IPS-18c (cell line): ENCODE results near the gene CPN1.
A peak's percentile ranks its signal among the peaks of the same experiment; 100 is the strongest.

ENCODE experiments used
- H3K4me3 ChIP-seq: 2 replicates; pipeline ENCODE4 v1.7.0; 2013; ENCODE audit warnings: low read depth, mild to moderate bottlenecking, low read length, moderate library complexity; ENCODE audit not compliant: insufficient read depth
- H3K9me3 ChIP-seq: one replicate; pipeline ENCODE4 v1.6.1; 2013; ENCODE audit warnings: mild to moderate bottlenecking, low read length, moderate library complexity; ENCODE audit not compliant: control insufficient read depth, insufficient read depth

CPN1 gene

GRCh38 chr10:100009793-100010676 is 71.6 kb downstream of the CPN1 start, which contains the start of gene DNMBP:
DNMBP (minus strand) TSS chr10:100009947; CDS start chr10:99972124, 37,823 bp downstream.
- Histone ChIP-seq H3K9me3 (no peaks in the 10 kb centered on the region), H3K4me3 (peak within 1 kb of the TSS; percentile 63)

GRCh38 chr10:100009283-100009792 is 72.3 kb downstream of the CPN1 start:
- Histone ChIP-seq H3K9me3 (no peaks in the 10 kb centered on the region), H3K4me3 (peak overlapping the region; percentile 63)

DNA sequence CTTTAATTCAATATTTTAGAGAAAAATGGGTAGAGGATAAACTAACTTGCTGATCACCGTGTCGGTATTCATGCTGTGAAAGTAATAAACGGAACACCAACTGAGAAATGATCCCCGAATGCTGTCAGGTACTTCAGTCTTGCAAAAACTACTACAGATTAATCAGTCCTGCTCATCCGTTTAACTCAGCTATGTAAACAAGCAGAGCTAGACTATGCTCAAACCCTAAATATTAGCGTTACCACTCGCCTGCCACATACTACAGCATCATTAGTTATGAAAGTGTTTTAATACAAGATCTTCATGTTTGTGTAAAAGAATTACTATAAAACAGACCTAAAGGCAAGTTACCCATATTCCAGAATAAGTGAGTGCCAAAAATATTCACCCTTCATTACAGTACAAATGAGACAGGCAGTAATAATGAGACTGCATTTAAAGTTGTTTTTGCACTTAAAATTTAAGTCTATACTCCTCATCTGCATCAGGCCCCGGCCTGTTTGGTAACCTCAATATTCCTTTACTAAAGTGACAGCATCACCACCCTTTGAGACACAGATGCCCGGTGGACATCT is 72.9 kb downstream of the CPN1 start:
- Histone ChIP-seq H3K9me3 (no peaks in the 10 kb centered on the region), H3K4me3 (peak overlapping the region; percentile 63)

- Histone ChIP-seq H3K4me3 (no peak overlapping the region), H3K9me3 (peaks cover 2% of the 10 kb centered on the region)
Measured at GRCh38 chr10:100008142-100008522, 73.5 kb downstream of the CPN1 start.

DNA sequence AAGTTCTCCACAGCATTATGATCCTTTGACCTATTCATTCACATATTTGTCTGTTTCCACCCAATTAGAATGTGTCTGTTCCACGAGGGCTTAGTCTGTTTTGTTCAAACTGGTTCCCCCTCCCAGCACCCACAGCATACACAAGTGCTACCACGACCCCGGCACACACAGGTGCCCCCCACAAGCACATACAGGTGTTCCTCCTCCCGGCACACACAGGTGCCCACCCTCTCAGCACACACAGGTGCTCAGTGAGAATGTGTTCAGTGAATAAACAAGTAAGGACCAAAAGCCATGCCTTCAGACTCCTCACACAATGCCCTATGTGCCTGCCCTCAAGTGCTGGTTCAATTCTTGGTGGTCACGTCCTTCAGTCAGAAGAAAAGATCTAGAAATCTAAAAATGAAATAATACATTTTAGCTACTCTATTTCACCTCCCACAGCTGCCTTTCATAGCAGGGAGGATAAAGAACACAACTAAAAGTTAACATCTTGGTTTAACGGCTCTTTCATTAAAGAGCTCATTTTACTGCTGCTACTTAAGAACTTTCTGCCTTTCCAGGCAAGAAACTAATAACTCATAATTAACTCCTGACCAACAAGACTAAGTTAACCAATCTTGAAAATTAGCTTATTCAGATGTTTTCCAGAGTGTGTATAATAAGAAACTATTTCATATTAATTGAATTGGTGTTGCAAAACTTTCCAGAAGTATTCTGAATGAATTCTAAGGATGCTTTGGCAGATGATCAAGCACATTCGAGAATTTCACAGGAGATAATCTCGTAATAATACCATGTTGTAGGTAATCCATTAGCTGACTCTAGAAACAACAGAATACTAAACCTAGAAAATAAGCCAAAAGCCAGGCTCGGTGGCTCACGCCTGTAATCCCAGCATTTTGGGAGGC is 74.2 kb downstream of the CPN1 start:
- Histone ChIP-seq H3K9me3 (peaks cover 3% of the 10 kb centered on the region), H3K4me3 (no peak overlapping the region)

DNA sequence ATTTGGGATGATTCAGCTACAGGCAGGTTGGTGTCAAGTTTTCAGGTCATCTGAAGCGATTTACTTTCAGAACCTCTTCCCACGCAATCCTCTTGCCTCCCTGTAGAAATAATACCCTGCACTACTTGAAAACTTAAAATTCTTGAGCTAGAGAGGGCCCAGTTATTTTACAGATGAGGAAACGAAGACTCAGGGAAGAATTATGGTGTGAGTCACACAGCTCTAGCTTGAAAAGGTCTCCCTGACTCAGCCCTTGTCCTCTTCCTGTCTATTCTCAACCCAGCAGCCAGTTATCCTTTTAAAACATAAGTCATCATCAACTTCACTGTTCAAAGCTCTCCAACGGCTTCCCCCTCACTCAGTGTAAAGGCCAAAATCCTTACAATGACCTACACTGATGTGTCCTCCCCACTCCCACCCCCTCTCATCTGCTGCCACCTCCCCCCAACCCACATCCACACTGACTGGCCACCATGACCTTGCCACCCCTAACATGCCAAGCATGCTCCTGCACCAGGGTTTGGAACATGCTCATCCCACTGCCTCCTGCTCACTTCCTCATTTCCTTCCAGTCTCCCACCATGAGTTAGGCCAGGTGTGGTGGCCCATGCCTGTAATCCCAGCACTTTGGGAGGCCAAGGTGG is 75.3 kb downstream of the CPN1 start:
- no peak overlapping the region for H3K4me3 ChIP-seq
- H3K9me3 ChIP-seq, result peaks cover 3% of the 10 kb centered on the region

GRCh38 chr10:100004805-100005510 is 76.7 kb downstream of the CPN1 start:
- no peak overlapping the region for H3K4me3 ChIP-seq
- H3K9me3 ChIP-seq, result peaks cover 3% of the 10 kb centered on the region

- peaks cover 3% of the 10 kb centered on the region for H3K9me3 ChIP-seq
- no peak overlapping the region for H3K4me3 ChIP-seq
Measured at GRCh38 chr10:100000109-100000644, 81.5 kb downstream of the CPN1 start.

DNA sequence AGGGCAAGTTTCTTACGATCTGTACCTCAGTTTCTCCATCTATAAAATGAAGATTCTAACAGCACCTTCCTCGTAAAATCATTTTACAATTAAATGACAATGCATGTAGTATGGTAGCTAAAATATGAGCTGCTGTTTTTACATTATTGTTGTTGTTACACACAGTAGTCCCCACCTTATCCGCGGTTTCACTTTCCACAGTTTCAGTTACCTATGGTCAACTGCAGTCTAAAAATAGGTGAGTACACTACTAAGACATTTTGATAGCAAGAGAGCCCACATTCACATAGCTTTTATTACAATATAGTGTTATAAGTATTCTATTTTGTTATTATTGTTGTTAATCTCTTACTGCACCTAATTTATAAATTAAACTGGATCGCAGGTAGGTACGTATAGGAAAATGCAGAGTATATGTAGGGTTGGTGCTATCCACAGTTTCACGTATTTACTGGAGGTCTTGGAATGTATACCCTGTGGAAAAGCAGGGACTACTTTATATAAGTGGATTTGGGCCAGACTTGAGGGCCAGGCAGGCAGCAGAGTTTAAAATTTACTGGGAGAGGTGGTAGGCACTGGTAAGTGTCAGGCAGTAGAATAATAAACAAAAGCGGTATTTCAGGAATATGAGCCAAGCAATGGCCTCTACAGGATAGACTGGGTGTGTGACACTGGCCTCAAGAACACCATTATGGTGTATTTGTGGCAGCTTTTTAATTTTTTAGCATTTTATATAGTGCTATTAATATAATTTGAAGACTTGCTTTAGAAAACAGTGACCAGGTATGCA is 82.2 kb downstream of the CPN1 start:
- Histone ChIP-seq H3K9me3 (peaks cover 3% of the 10 kb centered on the region), H3K4me3 (no peak overlapping the region)

DNA sequence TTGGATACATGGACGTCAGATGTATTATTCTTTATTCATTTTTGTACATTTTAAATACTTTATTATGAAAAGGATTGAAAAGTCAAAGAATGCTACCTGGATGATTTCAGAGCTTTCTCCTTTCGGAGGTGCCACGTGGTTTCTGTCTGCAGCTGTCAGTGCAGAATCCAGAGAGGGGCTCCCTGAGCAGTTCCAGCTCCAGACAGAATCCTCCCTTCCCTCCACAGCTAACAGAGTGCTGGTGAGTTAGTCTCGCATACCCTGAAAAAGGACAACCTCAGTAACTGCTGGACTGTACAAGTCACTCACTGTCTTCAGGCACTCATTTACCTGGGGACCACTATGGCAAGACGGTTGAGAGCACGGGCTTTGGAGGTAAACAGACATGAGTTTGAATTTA is 82.8 kb downstream of the CPN1 start:
- H3K9me3 ChIP-seq, result peaks cover 3% of the 10 kb centered on the region
- H3K4me3 ChIP-seq, result no peak overlapping the region

- no peak overlapping the region for H3K4me3 ChIP-seq
- H3K9me3 ChIP-seq, result no peaks in the 10 kb centered on the region
Measured at GRCh38 chr10:99996671-99997648, 84.7 kb downstream of the CPN1 start.

DNA sequence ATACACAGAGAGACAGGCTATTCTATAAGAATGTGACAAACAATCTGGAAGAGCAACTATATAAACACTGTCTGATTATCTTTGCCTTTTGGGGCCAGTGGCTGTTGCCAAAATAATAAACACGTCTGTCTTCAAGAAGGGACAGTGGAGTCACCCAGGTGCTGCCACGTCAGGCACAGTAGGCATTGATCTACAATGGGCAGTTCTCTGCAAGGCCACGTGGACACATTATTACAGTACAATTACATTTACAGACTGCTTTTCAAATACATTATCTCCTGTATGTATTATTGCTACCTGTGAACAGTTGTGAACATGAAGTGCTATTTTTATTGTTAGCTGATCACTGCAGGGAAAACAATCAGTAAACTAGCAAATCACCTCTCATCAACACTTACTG is 86.0 kb downstream of the CPN1 start:
- no peak overlapping the region for H3K4me3 ChIP-seq
- no peaks in the 10 kb centered on the region for H3K9me3 ChIP-seq

- Histone ChIP-seq H3K4me3 (no peak overlapping the region), H3K9me3 (no peaks in the 10 kb centered on the region)
Measured at GRCh38 chr10:99995269-99995668, 86.4 kb downstream of the CPN1 start.

GRCh38 chr10:99994801-99995200 is 86.9 kb downstream of the CPN1 start:
- no peaks in the 10 kb centered on the region for H3K9me3 ChIP-seq
- no peak overlapping the region for H3K4me3 ChIP-seq
